Ectodermal cell (in vitro differentiated cells): ENCODE results near the gene WWP2.

Source experiments
- H3K27ac ChIP-seq: 2 replicates; pipeline ENCODE4 v1.7.0; 2013; ENCODE audit warnings: mild to moderate bottlenecking, low read depth, low read length; ENCODE audit not compliant: insufficient read depth, poor library complexity, severe bottlenecking
- H3K27me3 ChIP-seq: 2 replicates; pipeline ENCODE4 v1.7.0; 2013; ENCODE audit warnings: mild to moderate bottlenecking, low read length; ENCODE audit not compliant: insufficient read depth, control insufficient read depth, poor library complexity, severe bottlenecking
- H3K36me3 ChIP-seq: one replicate; pipeline ENCODE4 v1.7.0; 2013; ENCODE audit warnings: low read length; ENCODE audit not compliant: control insufficient read depth, insufficient read depth
- H3K4me1 ChIP-seq: one replicate; pipeline ENCODE4 v1.7.0; 2013; ENCODE audit warnings: low read length; ENCODE audit not compliant: control insufficient read depth, insufficient read depth
- H3K4me3 ChIP-seq: 2 replicates; pipeline ENCODE4 v1.7.0; 2013; ENCODE audit warnings: low read depth, low read length, control low read depth; ENCODE audit not compliant: insufficient read depth
- H3K9me3 ChIP-seq: 2 replicates; pipeline ENCODE4 v1.7.0; 2013; ENCODE audit warnings: mild to moderate bottlenecking, low read length, moderate library complexity; ENCODE audit not compliant: control insufficient read depth
- WGBS, 2 experiments: methylation state at CpG; one replicate each; pipeline ENCODE4 v1.1.7; 2013; ENCODE audit warnings: missing lambda C conversion rate in 2 of 2; 5-methylcytosine and 5-hydroxymethylcytosine counted together

The WWP2 gene

DNA sequence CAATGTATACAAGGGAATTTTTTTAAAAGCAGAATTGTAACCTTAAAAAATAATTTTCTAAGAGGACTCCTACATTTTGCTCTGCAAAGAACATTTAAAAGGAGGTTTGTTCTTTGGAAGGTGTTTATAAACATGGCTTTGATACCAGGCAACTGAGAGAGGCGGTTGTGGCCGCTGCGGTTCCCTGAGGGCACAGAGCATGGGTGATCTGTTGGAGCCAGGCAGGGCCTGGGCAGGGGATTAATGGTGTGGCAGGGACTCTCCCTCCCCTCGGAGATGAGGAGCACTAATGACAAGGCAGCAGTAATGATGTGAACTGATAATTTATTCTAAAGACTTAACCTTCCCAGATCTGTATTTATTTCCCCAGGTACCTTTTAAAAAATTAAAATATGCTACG lies 65.4 kb downstream of the WWP2 start:
- 95 to 99% methylated on average over 4 to 5 of the region's 5 CpGs for WGBS, 2 experiments
- no peaks in the 10 kb centered on the region for H3K4me1 ChIP-seq
- H3K27ac ChIP-seq, result no peak overlapping the region
- no peak overlapping the region for H3K4me3 ChIP-seq
- no peaks in the 10 kb centered on the region for H3K27me3 ChIP-seq
- H3K36me3 ChIP-seq, result no peaks in the 10 kb centered on the region
- H3K9me3 ChIP-seq, result no peaks in the 10 kb centered on the region

DNA sequence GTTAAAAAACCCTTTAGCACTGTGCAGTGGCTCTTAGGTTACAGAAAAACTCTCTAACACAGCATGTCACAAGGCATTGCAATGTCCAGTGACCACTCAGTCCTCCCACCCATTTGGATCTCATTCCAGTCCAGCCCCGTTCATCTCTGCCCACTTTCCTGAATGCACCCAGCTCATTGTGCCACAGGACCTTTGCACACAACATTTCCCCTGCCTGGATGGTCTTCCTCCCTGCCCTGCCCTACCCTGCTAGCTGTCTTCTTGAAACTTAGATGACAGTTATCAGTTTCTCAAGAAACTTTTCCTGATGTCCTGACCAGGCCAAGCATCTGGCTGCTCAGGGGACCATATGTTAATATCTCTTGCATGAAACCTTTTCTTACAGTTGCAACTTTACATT lies 67.2 kb downstream of the WWP2 start:
- Histone ChIP-seq H3K36me3 (no peaks in the 10 kb centered on the region), H3K27ac (no peak overlapping the region), H3K27me3 (no peaks in the 10 kb centered on the region), H3K4me1 (peaks cover 12% of the 10 kb centered on the region), H3K9me3 (no peaks in the 10 kb centered on the region), H3K4me3 (no peak overlapping the region)
- 96 to 97% methylated on average over 1 of the region's 1 CpG for WGBS, 2 experiments

DNA sequence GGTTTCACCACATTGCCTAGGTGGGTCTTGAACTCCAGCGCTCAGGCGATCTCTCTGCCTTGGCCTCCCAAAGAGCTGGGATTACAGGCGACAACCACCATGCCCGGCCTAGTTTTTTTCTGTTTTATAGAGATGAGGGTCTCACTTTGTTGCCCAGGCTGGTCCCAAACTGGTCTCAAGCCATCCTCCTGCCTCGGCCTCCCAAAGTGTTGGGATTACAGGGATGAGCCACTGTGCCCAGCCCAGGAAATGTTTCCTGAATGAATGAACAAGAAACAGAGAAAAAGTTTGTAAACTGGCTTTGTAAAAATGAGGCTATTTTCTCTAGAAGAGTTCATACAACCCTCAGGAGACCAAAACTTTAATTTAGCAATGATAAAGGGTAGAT lies 68.0 kb downstream of the WWP2 start:
- H3K4me3 ChIP-seq, result no peak overlapping the region
- H3K9me3 ChIP-seq, result no peaks in the 10 kb centered on the region
- H3K27me3 ChIP-seq, result no peaks in the 10 kb centered on the region
- H3K4me1 ChIP-seq, result peaks cover 12% of the 10 kb centered on the region
- H3K27ac ChIP-seq, result no peak overlapping the region
- no peaks in the 10 kb centered on the region for H3K36me3 ChIP-seq
- 93 to 98% methylated on average over 5 of the region's 5 CpGs for WGBS, 2 experiments

DNA sequence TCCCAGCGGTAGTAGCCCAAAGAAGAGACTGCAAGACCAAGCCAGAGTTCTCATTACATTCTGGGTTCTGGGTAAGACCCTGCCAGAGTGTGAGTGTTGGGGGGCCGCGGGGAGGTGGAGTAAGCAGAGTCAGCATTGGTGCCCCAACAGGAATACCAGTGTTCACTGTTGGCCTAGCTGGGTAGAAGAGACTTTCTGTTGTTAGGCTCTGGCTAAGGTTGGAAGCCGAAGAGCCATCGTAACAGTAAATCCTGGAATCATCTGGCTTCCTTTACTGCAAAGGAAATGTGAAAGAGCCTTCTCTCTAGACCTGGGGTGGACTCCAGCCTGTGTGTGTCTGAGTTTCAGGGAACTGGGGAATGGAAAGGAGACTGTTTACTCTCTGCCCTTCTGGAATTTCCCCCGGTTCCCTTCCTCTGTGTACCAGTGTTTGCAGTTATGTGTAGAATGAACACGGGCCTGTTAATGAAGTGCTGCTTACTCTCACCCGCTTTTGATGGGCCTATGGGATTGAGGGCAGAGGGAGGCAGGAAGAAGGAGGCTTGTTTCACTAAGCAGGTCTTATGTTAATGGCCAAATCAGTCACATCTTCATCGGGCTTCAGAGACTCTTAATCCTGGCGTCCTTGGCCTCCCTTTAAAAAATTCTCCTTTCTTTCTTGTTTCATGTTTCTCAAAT lies 68.5 kb downstream of the WWP2 start:
- H3K27me3 ChIP-seq, result no peaks in the 10 kb centered on the region
- H3K36me3 ChIP-seq, result no peaks in the 10 kb centered on the region
- no peak overlapping the region for H3K4me3 ChIP-seq
- peaks cover 12% of the 10 kb centered on the region for H3K4me1 ChIP-seq
- WGBS, 2 experiments, result 93 to 96% methylated on average over 10 of the region's 10 CpGs
- no peak overlapping the region for H3K27ac ChIP-seq
- no peaks in the 10 kb centered on the region for H3K9me3 ChIP-seq

DNA sequence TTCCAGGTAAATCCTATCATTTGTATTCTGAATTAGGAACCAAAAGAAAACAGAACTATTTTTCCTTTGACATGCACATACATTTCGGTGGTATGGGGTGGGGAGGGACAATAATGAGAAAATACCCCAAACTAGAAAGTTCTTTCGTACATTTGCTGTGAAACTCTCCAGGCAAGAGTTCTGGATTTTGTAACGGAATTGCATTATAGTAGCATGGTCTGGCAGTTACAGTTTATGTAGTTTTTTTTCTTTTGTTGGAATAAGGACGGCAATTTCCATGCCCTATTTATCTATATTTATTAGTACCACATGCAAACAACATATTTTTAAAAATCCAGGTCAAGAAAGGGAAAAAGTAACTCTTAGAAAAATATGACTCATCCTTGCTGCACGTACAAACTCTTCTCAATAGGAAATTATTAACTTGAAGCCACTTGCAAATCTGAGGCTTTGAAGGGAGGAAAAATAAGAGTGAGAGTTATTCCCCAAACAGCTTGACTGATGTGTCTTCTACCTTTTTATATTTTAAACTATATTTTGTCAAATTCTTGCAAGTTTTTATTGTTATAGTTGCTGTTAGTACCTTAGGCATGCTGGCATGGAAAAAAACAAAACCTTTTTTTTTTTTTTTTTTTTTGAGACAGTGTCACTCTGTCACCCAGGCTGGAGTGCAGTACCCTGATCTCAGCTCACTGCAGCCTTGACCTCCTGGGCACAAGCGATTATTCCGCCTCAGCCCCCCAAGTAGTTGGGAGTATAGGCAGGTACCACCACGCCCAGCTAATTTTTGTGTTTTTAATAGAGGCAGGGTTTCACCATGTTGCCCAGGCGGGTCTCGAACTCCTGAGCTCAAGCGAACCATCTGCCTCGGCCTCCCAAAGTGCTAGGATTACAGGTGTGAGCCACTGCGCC lies 69.3 kb downstream of the WWP2 start:
- no peaks in the 10 kb centered on the region for H3K9me3 ChIP-seq
- 91 to 92% methylated on average over 11 to 13 of the region's 13 CpGs for WGBS, 2 experiments
- H3K4me3 ChIP-seq, result no peak overlapping the region
- peaks cover 12% of the 10 kb centered on the region for H3K4me1 ChIP-seq
- H3K27ac ChIP-seq, result no peak overlapping the region
- H3K27me3 ChIP-seq, result no peaks in the 10 kb centered on the region
- H3K36me3 ChIP-seq, result no peaks in the 10 kb centered on the region

DNA sequence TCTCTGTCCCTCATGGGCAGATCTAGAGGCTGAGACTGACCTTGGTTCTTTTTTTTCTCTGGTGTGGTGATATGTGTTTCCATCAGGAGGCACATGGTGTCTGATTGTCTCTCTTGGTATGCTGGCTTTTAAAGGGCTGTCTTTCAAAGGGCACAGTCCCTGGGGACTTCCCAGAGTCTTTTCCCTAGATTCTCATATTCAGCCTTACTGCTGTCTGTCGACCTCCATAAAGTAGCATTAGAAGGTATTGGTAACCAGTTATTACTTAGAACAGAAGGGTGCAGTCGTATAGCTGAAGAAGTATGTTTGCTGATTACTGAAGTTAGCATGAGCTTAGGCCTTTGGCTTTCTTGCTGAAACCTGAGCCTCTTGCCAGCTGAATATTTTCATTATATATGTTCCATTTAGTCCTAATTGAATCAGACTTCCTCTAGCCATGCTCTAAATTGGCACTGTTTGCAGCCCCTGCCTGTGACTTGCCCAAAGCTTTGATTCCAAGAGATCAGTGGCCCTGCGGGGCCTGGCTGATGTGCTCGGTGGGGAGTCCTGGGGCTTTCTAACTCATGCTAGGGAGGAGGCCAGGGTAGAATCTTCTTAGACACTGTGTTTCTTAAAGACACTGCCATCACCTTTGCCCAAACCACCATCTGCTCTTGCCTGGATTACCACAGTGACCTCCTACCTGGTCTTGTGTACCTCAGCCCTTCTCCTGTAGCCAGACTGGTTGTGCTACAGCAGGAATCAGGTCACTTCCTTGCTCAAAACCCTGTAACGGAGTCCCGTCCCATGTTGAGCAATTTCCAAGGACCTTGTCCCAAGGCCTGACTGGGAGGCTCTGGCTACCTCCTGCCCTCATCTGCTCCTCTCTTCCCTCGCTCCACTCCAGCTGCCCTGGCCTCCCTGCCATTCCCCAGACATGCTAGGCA lies 71.5 kb downstream of the WWP2 start:
- Histone ChIP-seq H3K27ac (peak overlapping the region; percentile 29), H3K4me3 (no peak overlapping the region), H3K27me3 (no peaks in the 10 kb centered on the region), H3K9me3 (no peaks in the 10 kb centered on the region), H3K4me1 (peaks cover 12% of the 10 kb centered on the region), H3K36me3 (no peaks in the 10 kb centered on the region)
- WGBS, 2 experiments, result 79 to 81% methylated on average over 7 of the region's 7 CpGs

DNA sequence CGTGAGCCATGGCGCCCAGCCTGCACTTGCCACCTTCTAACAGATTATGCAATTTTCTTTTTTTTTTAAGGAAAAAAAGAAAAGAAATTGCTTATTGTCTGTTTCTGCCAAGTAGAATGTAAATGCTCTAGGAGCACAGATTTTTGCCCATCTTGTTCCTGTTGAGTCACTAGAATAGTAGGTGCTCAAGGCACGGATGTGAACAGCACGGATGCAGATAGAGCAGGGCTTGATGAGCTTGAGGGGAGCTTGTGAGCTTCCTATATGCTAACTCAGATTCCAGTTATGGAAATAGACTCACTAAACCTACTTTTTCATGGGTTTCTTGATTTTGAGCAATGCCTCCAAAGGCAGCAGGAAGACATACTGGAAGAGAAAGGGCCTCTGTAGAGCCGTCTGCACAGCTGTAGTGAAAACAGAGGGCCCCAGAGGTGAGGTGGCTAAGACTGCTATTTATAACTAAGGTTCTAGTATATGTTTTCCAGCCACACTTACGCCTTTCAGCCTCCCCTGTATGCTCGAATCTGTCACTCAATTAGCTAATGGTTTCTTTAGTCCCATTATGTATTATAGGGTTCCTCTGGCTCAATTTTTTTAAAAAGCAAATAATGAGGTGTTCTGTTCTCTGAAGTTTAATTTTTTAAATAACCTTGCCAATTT lies 72.8 kb downstream of the WWP2 start:
- H3K27me3 ChIP-seq, result no peaks in the 10 kb centered on the region
- peaks cover 12% of the 10 kb centered on the region for H3K4me1 ChIP-seq
- WGBS, 2 experiments, result 95 to 97% methylated on average over 5 to 7 of the region's 7 CpGs
- H3K9me3 ChIP-seq, result no peaks in the 10 kb centered on the region
- H3K27ac ChIP-seq, result no peak overlapping the region
- H3K36me3 ChIP-seq, result no peaks in the 10 kb centered on the region
- H3K4me3 ChIP-seq, result no peak overlapping the region

DNA sequence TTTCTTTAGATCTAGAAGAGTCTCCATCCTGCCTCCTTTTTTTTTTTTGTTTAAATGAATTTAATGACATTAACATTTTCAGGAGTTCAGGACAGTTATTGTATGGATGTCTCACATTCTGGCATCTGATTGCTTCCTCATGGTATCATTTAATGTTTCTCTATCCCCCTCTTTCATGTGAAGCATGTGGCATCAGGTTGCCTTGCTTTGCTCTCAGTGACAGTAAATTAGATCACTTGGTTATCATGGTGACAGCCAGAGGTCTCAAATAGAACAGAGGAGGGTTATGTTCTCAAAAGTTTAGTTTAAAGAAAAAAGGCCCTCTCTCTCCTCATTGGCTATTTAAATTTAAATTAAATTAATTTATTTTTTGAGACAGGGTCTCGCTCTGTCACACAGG lies 74.1 kb downstream of the WWP2 start:
- 91 to 100% methylated on average over 1 of the region's 1 CpG for WGBS, 2 experiments
- H3K36me3 ChIP-seq, result no peaks in the 10 kb centered on the region

DNA sequence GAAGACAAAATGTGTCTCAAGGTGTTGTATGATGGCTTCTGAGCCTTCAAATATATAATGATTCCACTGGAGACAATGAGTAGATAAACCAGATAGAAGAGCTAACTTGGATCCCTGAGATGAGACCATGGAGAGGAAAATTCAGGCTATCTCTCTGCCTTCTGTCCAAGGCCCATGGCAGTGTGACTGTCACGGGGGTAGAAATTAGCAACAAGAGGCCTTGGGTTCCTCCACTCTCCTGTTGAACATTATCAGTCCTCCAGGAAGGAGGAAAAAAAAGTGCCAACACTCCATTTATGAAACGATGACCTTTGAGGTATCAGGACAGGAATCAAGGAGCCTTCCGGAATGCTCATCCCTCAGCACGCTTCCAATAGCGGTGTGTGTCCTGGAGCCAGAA lies 75.2 kb downstream of the WWP2 start:
- H3K4me3 ChIP-seq, result no peak overlapping the region
- no peaks in the 10 kb centered on the region for H3K27me3 ChIP-seq
- no peaks in the 10 kb centered on the region for H3K36me3 ChIP-seq
- peaks cover 12% of the 10 kb centered on the region for H3K4me1 ChIP-seq
- no peaks in the 10 kb centered on the region for H3K9me3 ChIP-seq
- H3K27ac ChIP-seq, result no peak overlapping the region
- WGBS, 2 experiments, result 95 to 96% methylated on average over 5 of the region's 5 CpGs

More for the DNA sequence above, 74.1 kb downstream of the WWP2 start:
- Histone ChIP-seq H3K4me3 (no peak overlapping the region), H3K27me3 (no peaks in the 10 kb centered on the region), H3K4me1 (peaks cover 12% of the 10 kb centered on the region), H3K9me3 (no peaks in the 10 kb centered on the region), H3K27ac (no peak overlapping the region)
